ENCODE results near the gene ZBTB7A. TPM values are rescaled to one million over a fixed set of nuclear protein-coding genes. Genes with fewer than 3 reads are reported as not detected.
A peak's percentile ranks its signal among the peaks of the same experiment; 100 is the strongest.
"Not testable (repeated sequence)": the region's sequence is repeated elsewhere in the genome, so short reads cannot be mapped to it uniquely, and the experiment has no call there.

Gene ZBTB7A
- total RNA-seq, 1 donor = 42.7 TPM

- H3K27me3 ChIP-seq (ENCODE audit: insufficient read depth, low read length) = no peaks in the 10 kb centered on the region
- peaks cover 94% of the 10 kb centered on the region for H3K79me2 ChIP-seq (ENCODE audit: insufficient read depth, low read length)
- no peak for TF ChIP-seq CTCF (IDR thresholded peaks at IDR 0.05; ENCODE audit: extremely low read depth, low read depth, low read length)
These were observed 54.4 kb downstream of the ZBTB7A start for GRCh38 chr19:4012092-4012974.

GRCh38 chr19:4011430-4011829 is 55.3 kb downstream of the ZBTB7A start:
- H4K20me1 ChIP-seq (ENCODE audit: insufficient read depth, low read length) = peaks cover 69% of the 10 kb centered on the region

More at GRCh38 chr19:4012092-4012974, 54.4 kb downstream of the ZBTB7A start:
- peaks cover 10% of the 10 kb centered on the region for H3K4me1 ChIP-seq (ENCODE audit: insufficient read depth, low read length)
- peaks cover 77% of the 10 kb centered on the region for H4K20me1 ChIP-seq (ENCODE audit: insufficient read depth, low read length)
- H2AFZ ChIP-seq (ENCODE audit: low read length) = no peak overlapping the region
- no peak overlapping the region for H3K4me3 ChIP-seq (ENCODE audit: insufficient read depth, low read length)
- DNase-seq (ENCODE audit: insufficient read length, low spot score, missing footprints) = peak; percentile 62
- H3K36me3 ChIP-seq (ENCODE audit: insufficient read depth, low read length) = peaks cover 30% of the 10 kb centered on the region
- no peak overlapping the region for H3K4me2 ChIP-seq (ENCODE audit: insufficient read depth, low read length)
- H3K27ac ChIP-seq (ENCODE audit: low read depth, low read length) = no peak overlapping the region
- no peaks in the 10 kb centered on the region for H3K9me3 ChIP-seq (ENCODE audit: low read depth, low read length)

GRCh38 chr19:4010808-4011110 is 55.9 kb downstream of the ZBTB7A start:
- Histone ChIP-seq H3K4me1 (ENCODE audit: insufficient read depth, low read length) (peaks cover 16% of the 10 kb centered on the region), H2AFZ (ENCODE audit: low read length) (no peak overlapping the region), H3K4me2 (ENCODE audit: insufficient read depth, low read length) (no peak overlapping the region), H4K20me1 (ENCODE audit: insufficient read depth, low read length) (peaks cover 64% of the 10 kb centered on the region), H3K27ac (ENCODE audit: low read depth, low read length) (no peak overlapping the region), H3K79me2 (ENCODE audit: insufficient read depth, low read length) (peaks cover 81% of the 10 kb centered on the region), H3K27me3 (ENCODE audit: insufficient read depth, low read length) (no peaks in the 10 kb centered on the region), H3K36me3 (ENCODE audit: insufficient read depth, low read length) (peaks cover 30% of the 10 kb centered on the region), H3K9me3 (ENCODE audit: low read depth, low read length) (no peaks in the 10 kb centered on the region), H3K4me3 (ENCODE audit: insufficient read depth, low read length) (no peak overlapping the region)
- DNase-seq (ENCODE audit: insufficient read length, low spot score, missing footprints) = no peak
- no peak for TF ChIP-seq CTCF (IDR thresholded peaks at IDR 0.05; ENCODE audit: extremely low read depth, low read depth, low read length)

More at GRCh38 chr19:4011430-4011829, 55.3 kb downstream of the ZBTB7A start:
- H3K4me3 ChIP-seq (ENCODE audit: insufficient read depth, low read length); H2AFZ ChIP-seq (ENCODE audit: low read length); H3K27ac ChIP-seq (ENCODE audit: low read depth, low read length); H3K4me2 ChIP-seq (ENCODE audit: insufficient read depth, low read length); H3K9me3 ChIP-seq (ENCODE audit: low read depth, low read length); H3K27me3 ChIP-seq (ENCODE audit: insufficient read depth, low read length); DNase-seq (ENCODE audit: insufficient read length, low spot score, missing footprints): not testable (repeated sequence)
- Histone ChIP-seq H3K36me3 (ENCODE audit: insufficient read depth, low read length) (peaks cover 30% of the 10 kb centered on the region), H3K79me2 (ENCODE audit: insufficient read depth, low read length) (peaks cover 87% of the 10 kb centered on the region), H3K4me1 (ENCODE audit: insufficient read depth, low read length) (peaks cover 15% of the 10 kb centered on the region)

- Histone ChIP-seq H3K79me2 (ENCODE audit: insufficient read depth, low read length) (peaks cover 75% of the 10 kb centered on the region), H3K4me1 (ENCODE audit: insufficient read depth, low read length) (peaks cover 16% of the 10 kb centered on the region), H3K4me2 (ENCODE audit: insufficient read depth, low read length) (no peak overlapping the region), H3K4me3 (ENCODE audit: insufficient read depth, low read length) (no peak overlapping the region), H2AFZ (ENCODE audit: low read length) (no peak overlapping the region), H4K20me1 (ENCODE audit: insufficient read depth, low read length) (peaks cover 59% of the 10 kb centered on the region), H3K27me3 (ENCODE audit: insufficient read depth, low read length) (no peaks in the 10 kb centered on the region), H3K36me3 (ENCODE audit: insufficient read depth, low read length) (peaks cover 27% of the 10 kb centered on the region), H3K9me3 (ENCODE audit: low read depth, low read length) (no peaks in the 10 kb centered on the region), H3K27ac (ENCODE audit: low read depth, low read length) (no peak overlapping the region)
- TF ChIP-seq CTCF (IDR thresholded peaks at IDR 0.05; ENCODE audit: extremely low read depth, low read depth, low read length) = no peak
- DNase-seq (ENCODE audit: insufficient read length, low spot score, missing footprints) = peak; percentile 85
These were observed 56.5 kb downstream of the ZBTB7A start for GRCh38 chr19:4009990-4010807.
